HG03139 (cell line): ENCODE measurements around the gene POLE.

Experiments
- ATAC-seq: cut with Tn5 transposase; IDR thresholded peaks from one replicate; pipeline ENCODE4 v1.9.1; 2021; ENCODE audit not compliant: unreplicated experiment

POLE gene

GRCh38 chr12:132617135-132617701 lies 69.9 kb downstream of the POLE start:
- no peak for ATAC-seq

DNA sequence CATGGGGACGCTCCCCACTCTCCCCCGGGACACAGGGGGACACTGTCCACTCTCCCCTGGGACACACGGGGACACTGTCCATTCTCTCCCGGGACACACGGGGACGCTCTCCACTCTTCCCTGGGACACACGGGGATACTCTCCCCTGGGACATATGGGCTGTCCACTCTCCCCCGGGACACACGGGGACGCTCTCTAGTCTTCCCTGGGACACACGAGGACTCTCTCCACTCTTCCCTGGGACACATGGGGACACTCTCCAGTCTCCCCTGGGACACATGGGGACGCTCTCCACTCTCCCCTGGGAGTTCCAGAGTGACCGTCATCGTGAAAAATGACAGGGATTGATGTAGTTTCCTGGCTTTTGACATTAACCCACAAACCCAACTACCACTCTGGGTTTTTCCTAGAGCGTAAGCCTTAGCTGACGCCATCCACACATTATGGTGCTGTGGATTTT lies 71.5 kb downstream of the POLE start:
- no peak for ATAC-seq

DNA sequence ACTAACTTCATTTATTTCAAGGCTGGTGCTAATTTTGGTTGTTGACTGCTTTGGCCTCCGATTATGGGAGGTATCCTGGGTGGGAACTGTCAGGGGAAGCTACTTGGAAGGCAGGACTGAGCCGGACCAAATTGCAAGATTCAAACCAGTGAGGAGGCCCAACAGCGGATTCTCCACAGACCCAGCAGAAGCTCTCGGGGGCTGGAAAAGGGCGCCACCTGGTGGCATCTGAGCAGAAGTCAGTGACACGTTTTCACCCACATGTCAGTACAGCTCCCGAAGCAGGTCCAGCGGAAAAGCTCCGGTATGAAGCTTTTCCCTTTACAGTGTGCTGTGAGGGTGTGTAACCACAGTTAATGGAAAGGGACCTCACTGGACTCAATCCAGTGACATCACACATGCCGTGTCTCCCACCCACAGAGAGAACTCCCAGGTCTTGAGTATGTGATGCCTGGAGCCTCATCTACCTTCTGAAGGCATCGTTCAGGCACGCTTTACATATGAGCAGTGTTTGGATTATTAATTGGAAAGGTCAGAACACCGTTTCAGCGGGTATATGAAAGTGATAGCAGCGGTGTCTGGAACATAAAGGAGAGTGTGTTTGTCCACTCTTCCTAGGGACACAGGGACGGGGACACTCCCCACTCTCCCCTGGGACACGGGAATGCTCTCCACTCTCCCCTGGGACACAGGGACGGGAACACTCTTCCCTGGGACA lies 72.1 kb downstream of the POLE start:
- no peak for ATAC-seq

DNA sequence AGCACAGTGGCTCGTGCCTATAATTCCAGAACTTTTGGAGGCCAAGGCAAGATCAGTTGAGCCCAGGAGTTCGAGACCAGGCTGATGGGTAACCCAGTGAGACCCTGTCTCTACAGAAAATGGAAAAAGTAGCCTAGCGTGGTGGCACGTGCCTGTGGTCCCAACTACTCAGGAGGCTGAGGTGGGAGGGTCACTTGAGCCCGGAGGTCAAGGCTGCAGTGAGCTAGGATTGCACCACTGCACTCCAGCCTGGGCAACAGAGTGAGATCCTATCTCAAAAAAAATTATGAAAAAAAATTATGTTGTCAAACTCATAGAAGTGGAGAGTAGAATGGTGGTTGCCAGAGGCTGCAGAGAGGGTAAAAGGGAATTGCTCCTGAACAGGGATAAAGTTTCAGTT lies 73.1 kb downstream of the POLE start:
- ATAC-seq: no peak

GRCh38 chr12:132611620-132612019 lies 75.5 kb downstream of the POLE start:
- ATAC-seq: no peak

GRCh38 chr12:132610866-132611602 lies 76.1 kb downstream of the POLE start:
- no peak for ATAC-seq

DNA sequence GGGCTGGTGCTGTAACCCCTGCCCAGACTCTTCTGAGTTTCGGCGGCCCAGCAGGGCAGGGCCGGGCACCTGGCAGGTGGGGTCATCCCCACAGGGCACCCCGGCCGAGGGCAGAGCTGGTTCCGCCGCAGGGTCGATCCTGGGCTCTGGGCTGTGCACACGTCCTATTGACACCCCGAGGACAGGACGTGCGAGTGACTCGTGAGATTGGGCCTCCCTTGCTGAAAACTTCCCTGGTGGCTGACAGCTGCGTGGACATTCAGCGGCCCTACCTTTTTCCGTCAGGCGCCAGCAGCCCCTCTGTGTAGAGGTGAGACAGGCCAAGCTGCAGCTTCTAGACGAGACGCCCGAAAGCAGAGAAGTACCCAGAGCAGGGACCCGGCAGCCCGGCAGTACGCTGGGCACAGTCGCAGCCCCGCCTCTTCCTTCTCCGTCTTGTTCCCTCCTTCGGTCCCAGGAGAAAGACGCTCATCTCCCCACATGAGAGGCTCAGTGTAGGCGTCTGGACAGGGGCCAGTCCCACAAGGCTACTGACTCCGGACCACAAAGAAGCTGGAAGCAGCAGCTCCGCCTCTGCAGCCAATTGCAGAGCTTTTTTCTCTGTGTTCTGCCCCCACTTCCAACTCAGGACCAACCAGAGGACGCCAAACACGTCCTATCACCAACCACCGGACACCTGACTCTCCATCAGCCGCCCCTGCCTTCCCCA lies 76.9 kb downstream of the POLE start, which contains the start of gene LRCOL1:
Gene LRCOL1, minus strand, starts transcription at position 532 of the 709 bp plus-strand sequence. CDS start 4,331 bp downstream, outside the sequence.
- no peak for ATAC-seq

DNA sequence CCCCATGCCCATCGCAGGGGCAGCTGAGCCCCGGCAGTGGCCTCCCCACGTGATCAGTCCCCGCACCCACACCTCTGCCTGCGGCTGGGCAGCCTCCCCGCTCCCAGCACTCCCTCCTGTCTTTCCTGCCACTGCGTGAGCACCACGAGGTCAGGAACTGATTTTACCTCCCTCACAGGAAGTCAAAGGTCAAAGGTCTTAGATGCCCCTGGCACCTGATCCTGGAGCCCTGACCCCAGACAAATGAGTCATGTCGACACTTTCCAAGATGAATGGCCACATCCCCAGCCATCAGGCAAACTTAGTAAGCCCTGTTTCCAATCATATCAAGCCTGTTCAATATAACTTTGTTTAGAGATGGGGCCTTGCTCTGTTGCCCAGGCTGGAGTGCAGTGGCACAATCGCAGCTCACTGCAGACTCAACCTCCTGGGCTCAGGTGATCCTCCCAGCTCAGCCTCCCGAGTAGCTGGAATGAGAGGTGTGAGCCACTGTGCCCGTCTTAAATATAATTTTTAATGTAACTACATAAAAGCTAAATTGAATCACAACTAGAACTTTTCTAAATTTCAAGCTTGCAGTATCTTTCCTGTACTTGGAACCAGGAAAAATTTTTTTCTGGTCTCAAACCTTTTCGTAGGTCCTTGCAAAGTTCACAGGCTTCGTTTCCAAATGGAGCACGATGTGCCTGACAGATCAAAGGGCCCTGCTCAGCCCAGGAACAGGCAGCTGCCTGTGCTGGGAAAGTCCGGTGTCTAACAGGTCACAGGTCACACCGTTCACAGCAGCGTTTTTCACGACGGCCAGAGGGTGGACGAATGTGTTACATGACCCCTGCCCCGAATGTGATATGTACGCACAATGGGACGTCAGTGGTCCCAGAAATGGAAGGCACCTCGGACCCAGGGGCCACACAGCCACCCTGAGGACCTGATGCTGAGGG lies 78.6 kb downstream of the POLE start:
- no peak for ATAC-seq

GRCh38 chr12:132606927-132607326 lies 80.2 kb downstream of the POLE start:
- ATAC-seq: no peak

- no peak for ATAC-seq
These were observed 80.7 kb downstream of the POLE start for GRCh38 chr12:132606466-132606865.

DNA sequence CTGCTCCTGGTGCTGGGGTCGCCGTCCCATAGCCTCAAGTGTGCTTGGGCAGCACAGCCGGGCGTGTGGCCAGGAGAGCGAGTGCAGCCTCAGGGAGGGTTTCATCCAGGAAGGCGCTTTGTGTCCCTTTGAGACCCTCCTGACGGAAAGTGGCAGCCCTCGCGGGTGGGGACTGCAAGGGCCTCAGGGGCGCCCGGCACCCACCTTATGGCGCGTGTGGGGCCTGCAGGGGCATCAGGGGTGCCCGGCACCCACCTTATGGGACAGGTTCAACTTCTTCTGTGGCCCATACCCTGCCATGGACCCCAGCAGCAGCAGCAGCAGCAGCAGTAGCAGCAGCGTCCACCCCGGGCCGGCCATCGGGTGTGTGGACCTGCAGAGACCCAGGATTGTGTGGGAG lies 81.2 kb downstream of the POLE start:
- ATAC-seq: no peak

DNA sequence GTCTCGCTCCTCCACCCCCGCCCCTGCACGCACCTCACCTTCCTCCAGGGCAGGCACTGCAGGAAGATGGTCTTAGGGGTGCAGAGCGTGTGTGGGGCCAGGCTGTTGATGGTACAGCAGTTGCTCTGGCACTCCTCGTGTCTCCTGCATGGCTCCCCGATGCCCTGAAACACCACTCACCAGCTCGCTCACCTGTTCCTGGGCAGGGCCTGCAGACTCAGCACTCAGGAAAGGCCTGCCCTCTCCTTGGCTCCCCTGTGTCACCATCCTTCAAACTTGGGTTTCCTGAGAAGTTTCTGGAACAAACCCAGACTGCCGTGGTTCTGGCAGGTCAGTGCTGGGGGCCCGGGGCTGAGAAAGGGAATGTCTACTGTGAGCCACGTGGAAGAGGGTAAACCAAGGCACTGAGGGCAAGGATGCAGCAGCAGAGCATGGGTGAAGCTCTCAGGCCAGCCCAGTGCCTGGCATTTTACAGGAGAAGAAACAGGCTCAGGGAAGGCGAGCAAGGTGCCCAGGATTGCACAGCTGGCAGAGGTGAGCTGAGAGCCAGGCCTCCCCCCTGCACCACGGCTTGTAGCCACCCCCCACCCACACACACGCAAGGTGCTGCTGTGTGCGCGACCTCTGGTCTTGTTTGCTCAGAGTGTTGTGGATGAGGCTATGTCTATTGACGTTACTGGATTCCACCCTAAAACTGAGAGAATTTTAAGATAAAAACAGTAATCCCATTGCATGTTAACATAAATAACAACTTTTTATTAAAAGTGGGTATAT lies 82.3 kb downstream of the POLE start:
- ATAC-seq: no peak

DNA sequence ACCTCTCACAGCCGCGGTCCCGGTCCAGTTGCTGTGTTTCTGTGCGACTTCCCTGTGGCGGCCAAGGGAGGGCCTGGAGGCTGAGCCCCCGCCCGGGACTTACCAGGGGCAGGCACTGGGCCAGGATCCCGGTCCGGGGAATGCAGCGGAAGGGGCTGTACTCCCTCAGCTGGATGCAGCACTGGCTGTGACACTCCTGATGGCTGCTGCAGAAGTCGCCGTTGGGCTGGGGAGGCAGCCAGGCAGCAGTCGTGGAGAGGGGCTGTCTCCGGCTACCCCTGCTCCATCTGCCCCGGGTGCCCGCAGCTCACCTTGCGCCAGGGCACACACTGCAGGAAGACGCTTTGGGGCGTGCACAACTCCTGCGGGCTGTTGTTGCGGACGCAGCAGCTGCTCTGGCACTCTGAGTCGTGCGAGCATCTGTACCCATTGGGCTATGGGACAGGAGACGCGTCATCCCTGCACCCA lies 83.0 kb downstream of the POLE start:
- ATAC-seq: no peak

- no peak for ATAC-seq
These were observed 83.6 kb downstream of the POLE start for GRCh38 chr12:132603240-132604150.

- no peak for ATAC-seq
These were observed 84.4 kb downstream of the POLE start for GRCh38 chr12:132602572-132603239.

GRCh38 chr12:132601171-132601883 lies 85.8 kb downstream of the POLE start:
- no peak for ATAC-seq
